Astrocyte (in vitro differentiated cells and primary cell): ENCODE measurements around the gene FCER2. TPM values are rescaled to one million over a fixed set of nuclear protein-coding genes. Genes with fewer than 3 reads are reported as not detected.

Experiments
- DNase-seq: peaks from one replicate; pipeline ENCODE4 v3.0.0-alpha.2; 2010; ENCODE audit warnings: low read depth
- FAIRE-seq: peaks from 2 replicates; lab custom pipeline; 2011; peaks lifted over from hg19 to GRCh38; lab: Jason Lieb, UNC
- H2AFZ ChIP-seq: 2 replicates; pipeline ENCODE4 v1.6.0; 2012; ENCODE audit warnings: low read depth, low read length, inconsistent platforms
- H3K27ac ChIP-seq: 2 replicates; pipeline ENCODE4 v1.5.1; 2011; ENCODE audit warnings: low read depth, low read length, inconsistent platforms
- H3K27me3 ChIP-seq: 2 replicates; pipeline ENCODE4 v1.6.0; 2011; ENCODE audit warnings: low read length, inconsistent platforms; ENCODE audit not compliant: insufficient read depth
- H3K36me3 ChIP-seq: 2 replicates; pipeline ENCODE4 v1.5.1; 2011; ENCODE audit warnings: low read length, inconsistent platforms; ENCODE audit not compliant: insufficient read depth
- H3K4me1 ChIP-seq: 2 replicates; pipeline ENCODE4 v1.5.1; 2011; ENCODE audit warnings: low read length, inconsistent platforms; ENCODE audit not compliant: insufficient read depth
- H3K4me2 ChIP-seq: 2 replicates; pipeline ENCODE4 v1.6.0; 2012; ENCODE audit warnings: low read length, inconsistent platforms
- H3K4me3 ChIP-seq: 2 replicates; pipeline ENCODE4 v1.5.1; 2011; ENCODE audit warnings: low read depth, mild to moderate bottlenecking, low read length, inconsistent platforms; ENCODE audit not compliant: insufficient read depth
- H3K79me2 ChIP-seq: 2 replicates; pipeline ENCODE4 v1.6.0; 2012; ENCODE audit warnings: mild to moderate bottlenecking, low read length, inconsistent platforms; ENCODE audit not compliant: insufficient read depth
- H3K9ac ChIP-seq: 2 replicates; pipeline ENCODE4 v1.6.0; 2012; ENCODE audit warnings: mild to moderate bottlenecking, low read length, inconsistent platforms
- H3K9me3 ChIP-seq: 2 replicates; pipeline ENCODE4 v1.5.1; 2012; ENCODE audit warnings: low read depth, mild to moderate bottlenecking, low read length, inconsistent platforms; ENCODE audit not compliant: insufficient read depth
- H4K20me1 ChIP-seq: 2 replicates; pipeline ENCODE4 v1.6.0; 2012; ENCODE audit warnings: low read length, inconsistent platforms; ENCODE audit not compliant: insufficient read depth
- H3K27ac Mint-ChIP-seq: one replicate; pipeline ENCODE4 v1.8.0; 2021; ENCODE audit warnings: mild to moderate bottlenecking, mixed read lengths; ENCODE audit not compliant: unreplicated experiment
- H3K27me3 Mint-ChIP-seq: one replicate; pipeline ENCODE4 v1.8.0; 2021; ENCODE audit warnings: low read depth, mixed read lengths; ENCODE audit not compliant: unreplicated experiment
- H3K36me3 Mint-ChIP-seq: one replicate; pipeline ENCODE4 v1.8.0; 2021; ENCODE audit warnings: low read depth, mixed read lengths; ENCODE audit not compliant: unreplicated experiment
- H3K4me1 Mint-ChIP-seq: one replicate; pipeline ENCODE4 v1.8.0; 2021; ENCODE audit warnings: low read depth, mixed read lengths; ENCODE audit not compliant: unreplicated experiment
- H3K4me3 Mint-ChIP-seq: one replicate; pipeline ENCODE4 v1.8.0; 2021; ENCODE audit warnings: mild to moderate bottlenecking, moderate library complexity, mixed read lengths; ENCODE audit not compliant: unreplicated experiment
- H3K9me3 Mint-ChIP-seq: one replicate; pipeline ENCODE4 v1.8.0; 2021; ENCODE audit warnings: mild to moderate bottlenecking, mixed read lengths; ENCODE audit not compliant: unreplicated experiment
- EZH2 ChIP-seq: IDR thresholded peaks from 2 replicates; pipeline ENCODE4 v1.6.1; 2012; ENCODE audit warnings: mild to moderate bottlenecking, low read length, inconsistent platforms; ENCODE audit not compliant: insufficient read depth
- total RNA-seq: library from RNA; stranded (reverse); gene quantifications from 2 replicates; pipeline ENCODE4 v1.2.1, GENCODE V29; 2021
- TF ChIP-seq, protein P1 (sequence below): IDR thresholded peaks from 2 replicates; pipeline ENCODE4 v1.5.1; 2011; ENCODE audit warnings: low read depth, mild to moderate bottlenecking, inconsistent platforms, low read length, moderate library complexity; ENCODE audit not compliant: insufficient read depth

The FCER2 gene
- total RNA-seq, 1 donor from 2014 or later, result not detected

DNA sequence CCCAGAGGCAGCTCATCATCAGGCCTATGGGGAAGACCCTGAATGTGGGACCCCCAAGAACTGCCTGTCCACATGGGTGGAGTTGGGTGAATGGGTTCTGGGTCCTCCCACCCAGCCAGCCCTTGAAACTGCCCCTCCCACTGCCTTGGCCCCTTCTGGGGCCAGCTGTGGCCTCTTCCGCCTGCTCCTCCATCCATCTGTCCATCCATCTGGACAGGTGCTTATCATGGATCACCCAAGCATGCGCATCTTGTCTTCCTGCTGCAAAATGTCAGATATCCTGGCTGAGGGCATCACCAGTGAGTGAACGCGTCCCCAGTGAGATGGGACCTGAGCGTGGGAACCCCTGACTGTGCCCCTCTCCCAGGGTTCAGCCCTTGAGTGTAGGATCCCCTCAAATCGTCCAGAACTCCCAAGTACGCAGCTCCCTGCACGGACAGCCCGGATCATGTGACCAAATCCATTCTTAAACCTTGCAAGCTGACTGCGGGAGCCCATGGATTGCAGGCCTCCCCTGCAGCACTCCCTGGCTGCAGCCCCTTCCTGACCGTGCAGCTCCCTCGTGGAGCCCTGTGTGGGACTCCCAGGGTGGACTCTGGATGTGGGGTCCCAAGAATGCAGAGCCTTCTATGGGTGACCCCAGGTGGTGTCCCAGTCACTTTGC lies 63.0 kb downstream of the FCER2 start:
- H3K36me3 Mint-ChIP-seq, result peaks cover 1% of the 10 kb centered on the region
- peaks cover 5% of the 10 kb centered on the region for H3K9me3 ChIP-seq
- no peaks in the 10 kb centered on the region for H4K20me1 ChIP-seq
- H3K9ac ChIP-seq, result no peak overlapping the region
- H3K27me3 ChIP-seq, result peaks cover 13% of the 10 kb centered on the region
- H3K4me1 Mint-ChIP-seq, result no peaks in the 10 kb centered on the region
- TF ChIP-seq, protein P1, sequence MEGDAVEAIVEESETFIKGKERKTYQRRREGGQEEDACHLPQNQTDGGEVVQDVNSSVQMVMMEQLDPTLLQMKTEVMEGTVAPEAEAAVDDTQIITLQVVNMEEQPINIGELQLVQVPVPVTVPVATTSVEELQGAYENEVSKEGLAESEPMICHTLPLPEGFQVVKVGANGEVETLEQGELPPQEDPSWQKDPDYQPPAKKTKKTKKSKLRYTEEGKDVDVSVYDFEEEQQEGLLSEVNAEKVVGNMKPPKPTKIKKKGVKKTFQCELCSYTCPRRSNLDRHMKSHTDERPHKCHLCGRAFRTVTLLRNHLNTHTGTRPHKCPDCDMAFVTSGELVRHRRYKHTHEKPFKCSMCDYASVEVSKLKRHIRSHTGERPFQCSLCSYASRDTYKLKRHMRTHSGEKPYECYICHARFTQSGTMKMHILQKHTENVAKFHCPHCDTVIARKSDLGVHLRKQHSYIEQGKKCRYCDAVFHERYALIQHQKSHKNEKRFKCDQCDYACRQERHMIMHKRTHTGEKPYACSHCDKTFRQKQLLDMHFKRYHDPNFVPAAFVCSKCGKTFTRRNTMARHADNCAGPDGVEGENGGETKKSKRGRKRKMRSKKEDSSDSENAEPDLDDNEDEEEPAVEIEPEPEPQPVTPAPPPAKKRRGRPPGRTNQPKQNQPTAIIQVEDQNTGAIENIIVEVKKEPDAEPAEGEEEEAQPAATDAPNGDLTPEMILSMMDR, result no peak
- no peak for TF ChIP-seq EZH2
- DNase-seq (no peak), FAIRE-seq (no peak)
- H3K9me3 Mint-ChIP-seq, result no peaks in the 10 kb centered on the region
- H2AFZ ChIP-seq, result no peak overlapping the region
- no peaks in the 10 kb centered on the region for H3K36me3 ChIP-seq
- no peaks in the 10 kb centered on the region for H3K4me1 ChIP-seq
- peaks cover 7% of the 10 kb centered on the region for H3K27me3 Mint-ChIP-seq
- H3K79me2 ChIP-seq, result no peaks in the 10 kb centered on the region
- H3K4me3 ChIP-seq, result no peak overlapping the region
- no peak overlapping the region for H3K4me3 Mint-ChIP-seq
- no peak overlapping the region for H3K27ac Mint-ChIP-seq
- no peak overlapping the region for H3K4me2 ChIP-seq
- no peak overlapping the region for H3K27ac ChIP-seq

Other genes with a start within 250 kb of the FCER2 start
- gene PEX11G, start 213.1 kb downstream of the FCER2 start, total RNA-seq, result 1.7 and 2.2 TPM in 2 replicates
- gene ZNF358, start 186.0 kb downstream of the FCER2 start, total RNA-seq, result 39.8 and 41.1 TPM in 2 replicates
- gene MCOLN1, start 179.5 kb downstream of the FCER2 start, total RNA-seq, result 26.2 and 27.5 TPM in 2 replicates
- 81.9 and 90.2 TPM in 2 replicates for gene PNPLA6, start 166.4 kb downstream of the FCER2 start, total RNA-seq
- gene CAMSAP3, start 106.3 kb downstream of the FCER2 start, total RNA-seq, result 2.8 and 4.1 TPM in 2 replicates
- gene XAB2, start 72.6 kb downstream of the FCER2 start, total RNA-seq, result 28.1 and 30.4 TPM in 2 replicates
- 94.1 and 95.8 TPM in 2 replicates for gene PET100, start 72.3 kb downstream of the FCER2 start, total RNA-seq
- not detected in 2 replicates for gene PCP2, start 68.4 kb downstream of the FCER2 start, total RNA-seq
- gene STXBP2, start 65.0 kb downstream of the FCER2 start, total RNA-seq, result 48.6 and 49.6 TPM in 2 replicates
- not detected in 2 replicates for gene RETN, start 33.1 kb downstream of the FCER2 start, total RNA-seq
- not detected in 2 replicates for gene MCEMP1, start 25.0 kb downstream of the FCER2 start, total RNA-seq
- 110 and 121 TPM in 2 replicates for gene TRAPPC5, start 21.3 kb downstream of the FCER2 start, total RNA-seq
- gene CLEC4G, start 30.0 kb upstream of the FCER2 start, total RNA-seq, result not detected in 2 replicates
- gene CD209, start 45.4 kb upstream of the FCER2 start, total RNA-seq, result not detected in 2 replicates
- not detected in 2 replicates for gene CLEC4M, start 61.1 kb upstream of the FCER2 start, total RNA-seq
- gene EVI5L, start 128.1 kb upstream of the FCER2 start, total RNA-seq, result 22.1 and 25.7 TPM in 2 replicates
- 0.55 and 1.3 TPM in 2 replicates for gene PRR36, start 172.3 kb upstream of the FCER2 start, total RNA-seq
- 6.5 and 6.6 TPM in 2 replicates for gene LRRC8E, start 186.4 kb upstream of the FCER2 start, total RNA-seq
- 20.9 and 22.9 TPM in 2 replicates for gene MAP2K7, start 201.7 kb upstream of the FCER2 start, total RNA-seq
- gene TGFBR3L, start 212.7 kb upstream of the FCER2 start, total RNA-seq, result 2.8 and 4.6 TPM in 2 replicates
- 14.7 and 15.2 TPM in 2 replicates for gene SNAPC2, start 218.2 kb upstream of the FCER2 start, total RNA-seq
- 49.5 and 55.9 TPM in 2 replicates for gene CTXN1, start 224.0 kb upstream of the FCER2 start, total RNA-seq
- 60.5 and 71.1 TPM in 2 replicates for gene TIMM44, start 241.5 kb upstream of the FCER2 start, total RNA-seq